Uterus (tissue), 4 donors: ENCODE results near the gene ADCY5. TPM values are rescaled to one million over a fixed set of nuclear protein-coding genes. Genes with fewer than 3 reads are reported as not detected.

Experiments
- DNase-seq, 2 donors: peaks; one replicate each; pipeline ENCODE4 v3.0.0-alpha.2; 2019 to 2020
- H3K27ac ChIP-seq, 2 donors: fragments of 200-600 bp; sonication (generic); 1 replicate in 1 of 2; 2 replicates in 1 of 2; pipeline ENCODE4 v1.5.1; 2016 to 2018
- H3K27me3 ChIP-seq, 2 donors: fragments of 200-600 bp; sonication (generic); one replicate each; pipeline ENCODE4 v1.5.1; 2018 to 2019; ENCODE audit warnings: control low read depth in 1 of 2
- H3K36me3 ChIP-seq, 2 donors: fragments of 200-600 bp; sonication (generic); one replicate each; pipeline ENCODE4 v1.5.1; 2019; ENCODE audit warnings: control low read depth in 1 of 2
- H3K4me1 ChIP-seq, 2 donors: fragments of 200-600 bp; sonication (generic); one replicate each; pipeline ENCODE4 v1.5.1; 2018 to 2019; ENCODE audit warnings: control low read depth in 1 of 2
- H3K4me3 ChIP-seq, 2 donors: fragments of 200-600 bp; sonication (generic); 1 replicate in 1 of 2; 2 replicates in 1 of 2; pipeline ENCODE4 v1.5.1; 2018 to 2019; ENCODE audit warnings: mild to moderate bottlenecking in 1 of 2
- H3K9me3 ChIP-seq, 2 donors: fragments of 200-600 bp; sonication (generic); one replicate each; pipeline ENCODE4 v1.5.1; 2019; ENCODE audit warnings: control low read depth in 1 of 2
- POLR2A ChIP-seq, 2 donors: fragments of 450-650 bp; IDR thresholded peaks; one replicate each; pipeline ENCODE4 v1.6.1; 2016; ENCODE audit warnings: antibody characterized with exemption in 2 of 2, mild to moderate bottlenecking in 1 of 2, moderate library complexity in 1 of 2
- intact Hi-C: fragments of 100-400 bp; cut with DNase I; formaldehyde crosslinking; loops from one replicate; pipeline ENCODE4 v1.15.1; 2023; ENCODE audit warnings: low total_unique reads
- total RNA-seq, 4 donors: library from RNA; depleted of rRNA in 3 of 4; stranded (reverse); fragments of >200 nt in 3 of 4; gene quantifications; one replicate each; pipeline versions ENCODE4 v1.1.0 to v1.2.4, GENCODE V29; 2014 to 2023
- TF ChIP-seq, protein P1 (sequence below), 4 experiments: fragments of 200-600 bp in 2 of 4; fragments of 450-650 bp in 2 of 4; sonication (generic) in 2 of 4; IDR thresholded peaks; one replicate each; pipeline ENCODE4 v1.5.1; 2016 to 2019; ENCODE audit warnings: antibody characterized with exemption in 4 of 4, mild to moderate bottlenecking in 2 of 4, moderate library complexity in 1 of 4
- donor health status: DM: yes; HTN: yes; CAD: no.

Gene ADCY5
- total RNA-seq, 4 donors from 2014 or later: 21.1 to 43.5 (median 34.7) TPM

DNA sequence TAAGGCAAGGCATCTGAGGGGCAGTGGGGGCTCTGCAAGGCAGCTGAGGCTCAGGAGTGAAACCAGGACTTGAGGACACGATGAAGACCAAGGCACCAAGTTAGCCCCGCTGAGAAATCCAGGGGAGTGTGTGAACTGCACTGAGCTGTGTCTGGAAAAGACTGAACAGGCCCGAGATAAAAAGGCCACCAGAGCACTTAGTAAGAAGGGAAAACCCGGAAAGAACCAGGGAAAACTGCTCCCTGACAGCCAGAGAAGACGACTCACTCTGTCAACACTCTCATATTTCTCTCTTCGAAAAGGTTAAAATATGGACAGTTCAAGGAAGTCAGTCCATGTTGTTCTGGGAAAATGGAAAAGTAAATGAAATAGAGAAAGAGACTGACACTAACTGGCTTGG lies 138.1 kb downstream of the ADCY5 start:
- H3K36me3 ChIP-seq: no peaks in the 10 kb centered on the region
- no peaks in the 10 kb centered on the region for H3K9me3 ChIP-seq
- TF ChIP-seq POLR2A (IDR thresholded peaks at IDR 0.05): no peak
- intact Hi-C loops: no loop called here
- no peaks in the 10 kb centered on the region for H3K27me3 ChIP-seq
- no peaks in the 10 kb centered on the region for H3K4me1 ChIP-seq
- H3K4me3 ChIP-seq: no peak overlapping the region
- DNase-seq: no peak
- no peak overlapping the region for H3K27ac ChIP-seq

DNA sequence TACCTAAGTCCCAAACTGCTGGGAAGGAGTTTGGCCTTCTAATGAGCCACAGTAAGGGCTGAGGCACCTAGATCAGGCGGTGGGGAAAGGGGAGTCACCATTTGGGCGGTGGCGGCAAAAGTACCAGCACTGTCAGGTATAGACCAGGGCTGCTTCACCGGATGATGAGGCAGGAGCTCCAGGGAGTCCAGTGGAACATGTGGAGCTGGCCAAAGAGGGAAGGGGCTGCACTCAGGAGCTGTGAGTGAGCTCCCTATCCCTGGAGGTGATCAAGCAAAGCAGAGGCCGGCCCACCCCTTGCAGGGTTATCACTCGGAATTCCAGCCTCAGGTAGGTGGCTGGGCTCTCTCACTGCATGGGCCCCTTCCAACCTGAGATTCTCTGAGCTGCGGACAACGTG lies 138.7 kb downstream of the ADCY5 start:
- no peaks in the 10 kb centered on the region for H3K27me3 ChIP-seq
- no peak overlapping the region for H3K4me3 ChIP-seq
- H3K4me1 ChIP-seq: no peaks in the 10 kb centered on the region
- DNase-seq: no peak
- H3K9me3 ChIP-seq: no peaks in the 10 kb centered on the region
- intact Hi-C loops: no loop called here
- H3K27ac ChIP-seq: no peak overlapping the region
- no peak for TF ChIP-seq POLR2A (IDR thresholded peaks at IDR 0.05)
- TF ChIP-seq, protein P1, sequence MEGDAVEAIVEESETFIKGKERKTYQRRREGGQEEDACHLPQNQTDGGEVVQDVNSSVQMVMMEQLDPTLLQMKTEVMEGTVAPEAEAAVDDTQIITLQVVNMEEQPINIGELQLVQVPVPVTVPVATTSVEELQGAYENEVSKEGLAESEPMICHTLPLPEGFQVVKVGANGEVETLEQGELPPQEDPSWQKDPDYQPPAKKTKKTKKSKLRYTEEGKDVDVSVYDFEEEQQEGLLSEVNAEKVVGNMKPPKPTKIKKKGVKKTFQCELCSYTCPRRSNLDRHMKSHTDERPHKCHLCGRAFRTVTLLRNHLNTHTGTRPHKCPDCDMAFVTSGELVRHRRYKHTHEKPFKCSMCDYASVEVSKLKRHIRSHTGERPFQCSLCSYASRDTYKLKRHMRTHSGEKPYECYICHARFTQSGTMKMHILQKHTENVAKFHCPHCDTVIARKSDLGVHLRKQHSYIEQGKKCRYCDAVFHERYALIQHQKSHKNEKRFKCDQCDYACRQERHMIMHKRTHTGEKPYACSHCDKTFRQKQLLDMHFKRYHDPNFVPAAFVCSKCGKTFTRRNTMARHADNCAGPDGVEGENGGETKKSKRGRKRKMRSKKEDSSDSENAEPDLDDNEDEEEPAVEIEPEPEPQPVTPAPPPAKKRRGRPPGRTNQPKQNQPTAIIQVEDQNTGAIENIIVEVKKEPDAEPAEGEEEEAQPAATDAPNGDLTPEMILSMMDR (IDR thresholded peaks at IDR 0.05): no peak
- no peaks in the 10 kb centered on the region for H3K36me3 ChIP-seq

DNA sequence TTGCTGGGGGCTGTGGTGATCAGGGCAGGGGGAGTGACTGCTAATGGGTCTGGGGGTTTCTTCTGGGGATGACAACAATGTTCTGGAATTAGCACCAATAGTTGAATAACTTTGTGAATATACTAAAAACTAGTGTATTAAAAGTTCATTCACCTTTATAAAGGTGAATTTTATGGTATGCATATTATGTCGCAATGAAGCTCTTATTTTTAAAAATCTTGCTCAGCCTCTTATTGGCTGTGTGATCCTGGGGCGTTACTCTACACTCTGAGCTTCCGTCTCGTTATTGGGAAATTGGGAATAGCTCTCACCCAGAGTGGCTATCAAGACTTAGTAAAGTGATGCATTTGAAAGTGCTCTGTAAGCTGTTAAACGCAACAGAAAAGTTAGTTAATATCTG lies 141.8 kb downstream of the ADCY5 start:
- intact Hi-C loops: no loop called here
- Histone ChIP-seq H3K9me3 (no peaks in the 10 kb centered on the region), H3K27ac (no peak overlapping the region), H3K36me3 (no peaks in the 10 kb centered on the region), H3K4me1 (no peaks in the 10 kb centered on the region), H3K4me3 (no peak overlapping the region), H3K27me3 (no peaks in the 10 kb centered on the region)
- DNase-seq: no peak
- TF ChIP-seq, protein P1 (IDR thresholded peaks at IDR 0.05): no peak
- no peak for TF ChIP-seq POLR2A (IDR thresholded peaks at IDR 0.05)

DNA sequence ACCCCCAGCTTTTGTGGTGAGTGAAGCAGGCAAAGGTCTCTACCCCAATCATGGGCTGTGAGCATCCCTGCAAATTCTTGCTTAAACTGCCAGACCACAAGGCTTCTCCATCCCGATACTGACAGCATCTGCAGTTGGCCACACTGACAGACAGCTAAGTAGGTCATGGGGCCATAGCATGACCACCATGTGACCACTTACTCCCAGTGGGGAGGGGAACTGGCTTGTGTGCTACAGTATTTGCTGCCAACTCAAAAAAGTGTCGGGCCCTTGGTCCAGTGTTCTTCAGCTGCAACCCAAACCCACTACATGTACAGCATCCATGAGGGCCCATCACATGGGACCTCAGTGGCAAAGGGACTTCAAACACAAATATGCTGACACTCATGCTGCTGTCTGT lies 143.7 kb downstream of the ADCY5 start:
- DNase-seq: no peak
- no peak for TF ChIP-seq POLR2A (IDR thresholded peaks at IDR 0.05)
- TF ChIP-seq, protein P1 (IDR thresholded peaks at IDR 0.05): no peak
- Histone ChIP-seq H3K4me1 (no peaks in the 10 kb centered on the region), H3K36me3 (no peaks in the 10 kb centered on the region), H3K9me3 (no peaks in the 10 kb centered on the region), H3K4me3 (no peak overlapping the region), H3K27me3 (no peaks in the 10 kb centered on the region), H3K27ac (no peak overlapping the region)
- intact Hi-C loops: no loop called here

DNA sequence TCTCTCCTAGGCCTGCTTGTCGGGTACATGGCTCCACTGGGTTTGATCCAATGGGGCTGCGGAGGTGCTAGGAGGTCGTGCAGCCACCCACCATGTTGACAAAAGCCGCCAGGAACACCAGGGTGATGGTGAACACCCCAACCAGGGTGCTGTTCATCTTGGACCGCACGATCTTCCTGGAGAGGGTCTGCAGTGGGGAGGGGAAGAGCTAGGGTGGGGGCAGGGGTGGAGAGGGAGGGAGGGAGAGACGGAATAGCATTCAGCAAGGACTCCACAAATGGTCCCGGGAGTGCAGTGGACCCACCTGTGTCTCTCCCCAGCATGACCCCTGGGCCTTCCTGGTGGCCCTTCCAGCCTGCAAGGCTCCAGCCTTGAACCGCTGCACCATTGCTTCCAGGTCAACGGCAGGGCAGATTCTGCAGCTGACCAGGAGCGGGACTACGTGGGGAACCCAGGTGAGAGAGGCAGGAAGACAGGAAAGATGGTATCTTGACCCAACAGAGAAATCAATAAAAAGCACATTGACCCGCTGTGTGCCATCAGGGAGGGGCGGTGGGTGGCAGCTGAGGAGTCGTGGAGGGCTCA lies 144.8 kb downstream of the ADCY5 start:
- Histone ChIP-seq H3K9me3 (no peaks in the 10 kb centered on the region), H3K27me3 (no peaks in the 10 kb centered on the region), H3K27ac (no peak overlapping the region), H3K4me1 (no peaks in the 10 kb centered on the region), H3K36me3 (no peaks in the 10 kb centered on the region), H3K4me3 (no peak overlapping the region)
- intact Hi-C loops: no loop called here
- no peak for DNase-seq
- TF ChIP-seq, protein P1 (IDR thresholded peaks at IDR 0.05): no peak
- TF ChIP-seq POLR2A (IDR thresholded peaks at IDR 0.05): no peak

DNA sequence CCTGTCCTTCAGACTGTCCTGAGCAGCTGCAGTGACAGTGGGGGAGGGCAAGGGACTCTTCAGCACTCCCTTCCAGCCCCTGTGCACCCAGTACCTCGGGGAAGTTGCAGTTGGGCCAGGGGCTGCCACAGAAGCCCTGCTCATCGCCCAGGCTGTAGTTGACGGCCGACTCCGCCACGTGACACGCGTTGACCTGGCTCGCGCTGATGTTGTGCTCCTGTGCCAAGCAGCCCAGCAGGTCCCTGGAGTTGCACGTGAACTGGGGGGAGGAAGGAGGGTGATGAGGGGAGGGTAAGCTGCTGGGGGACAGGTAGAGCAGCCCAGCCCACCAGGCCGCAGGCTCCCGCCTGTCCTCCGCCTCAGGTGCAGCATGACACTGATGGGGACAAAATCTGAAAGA lies 145.9 kb downstream of the ADCY5 start:
- TF ChIP-seq, protein P1 (IDR thresholded peaks at IDR 0.05): no peak
- no peak overlapping the region for H3K27ac ChIP-seq
- DNase-seq: no peak
- no peak overlapping the region for H3K4me3 ChIP-seq
- no peaks in the 10 kb centered on the region for H3K4me1 ChIP-seq
- H3K36me3 ChIP-seq: no peaks in the 10 kb centered on the region
- intact Hi-C loops: no loop called here
- no peaks in the 10 kb centered on the region for H3K27me3 ChIP-seq
- H3K9me3 ChIP-seq: no peaks in the 10 kb centered on the region
